ENCODE data around the gene CD38.

GRCh38 chr4:15742083-15742582, 36.0 kb upstream of the CD38 start:
- TF ChIP-seq EZH2phosphoT487 (IDR thresholded peaks at IDR 0.05) (no peak), EZH2 (IDR thresholded peaks at IDR 0.05) (no peak), CTCF (IDR thresholded peaks at IDR 0.05) (no peak)

Measured in neural progenitor cell (in vitro differentiated cells).